ENCODE results near the gene MVB12B.

DNA sequence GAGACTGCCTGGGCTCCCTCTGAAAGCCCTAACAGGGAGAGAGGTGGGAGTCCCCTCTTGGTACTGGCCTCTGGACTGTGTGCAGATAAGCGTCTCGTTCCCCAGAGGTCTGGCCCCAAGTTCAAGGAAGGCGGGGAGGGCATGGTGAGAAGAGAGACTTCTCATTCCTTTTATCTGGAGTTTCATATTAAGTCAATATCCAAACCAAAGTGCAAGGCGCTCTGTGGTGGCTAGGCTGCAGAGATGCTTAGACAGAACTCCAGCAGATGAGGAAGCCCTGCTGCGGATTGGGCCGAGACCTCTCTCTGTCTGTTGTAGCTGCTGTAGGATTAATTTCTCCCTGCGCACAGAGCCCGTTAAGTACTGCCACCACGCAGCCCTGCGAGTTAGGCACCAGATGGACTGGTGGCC lies 16.0 kb downstream of the MVB12B start:
- TF ChIP-seq, protein P1, sequence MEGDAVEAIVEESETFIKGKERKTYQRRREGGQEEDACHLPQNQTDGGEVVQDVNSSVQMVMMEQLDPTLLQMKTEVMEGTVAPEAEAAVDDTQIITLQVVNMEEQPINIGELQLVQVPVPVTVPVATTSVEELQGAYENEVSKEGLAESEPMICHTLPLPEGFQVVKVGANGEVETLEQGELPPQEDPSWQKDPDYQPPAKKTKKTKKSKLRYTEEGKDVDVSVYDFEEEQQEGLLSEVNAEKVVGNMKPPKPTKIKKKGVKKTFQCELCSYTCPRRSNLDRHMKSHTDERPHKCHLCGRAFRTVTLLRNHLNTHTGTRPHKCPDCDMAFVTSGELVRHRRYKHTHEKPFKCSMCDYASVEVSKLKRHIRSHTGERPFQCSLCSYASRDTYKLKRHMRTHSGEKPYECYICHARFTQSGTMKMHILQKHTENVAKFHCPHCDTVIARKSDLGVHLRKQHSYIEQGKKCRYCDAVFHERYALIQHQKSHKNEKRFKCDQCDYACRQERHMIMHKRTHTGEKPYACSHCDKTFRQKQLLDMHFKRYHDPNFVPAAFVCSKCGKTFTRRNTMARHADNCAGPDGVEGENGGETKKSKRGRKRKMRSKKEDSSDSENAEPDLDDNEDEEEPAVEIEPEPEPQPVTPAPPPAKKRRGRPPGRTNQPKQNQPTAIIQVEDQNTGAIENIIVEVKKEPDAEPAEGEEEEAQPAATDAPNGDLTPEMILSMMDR (IDR thresholded peaks at IDR 0.05), result no peak
- no peak for TF ChIP-seq ZFX (IDR thresholded peaks at IDR 0.05; ENCODE audit: borderline replicate concordance)

Data from 22Rv1 (cell line).